Upper lobe of left lung (tissue), 6 donors: ENCODE data around the gene PCDH8. TPM values are rescaled to one million over a fixed set of nuclear protein-coding genes. Genes with fewer than 3 reads are reported as not detected.

Experiments used
- ATAC-seq, 2 donors: fragments of 200-7000 bp; cut with Tn5 transposase; one replicate each; pipeline ENCODE4 v1.9.1; 2022; ENCODE audit warnings: mild to moderate bottlenecking in 2 of 2, moderate library complexity in 2 of 2; ENCODE audit not compliant: low FRiP score in 2 of 2
- DNase-seq, 2 donors: peaks; one replicate each; pipeline ENCODE4 v3.0.0-alpha.2; 2019 to 2020
- H3K27ac ChIP-seq, 4 donors: fragments of 200-600 bp; sonication (generic); one replicate each; pipeline ENCODE4 v1.5.1; 2016 to 2019
- H3K27me3 ChIP-seq, 4 donors: fragments of 200-600 bp; sonication (generic); one replicate each; pipeline ENCODE4 v1.5.1; 2017 to 2019
- H3K36me3 ChIP-seq, 4 donors: fragments of 200-600 bp; sonication (generic); one replicate each; pipeline ENCODE4 v1.5.1; 2016 to 2019
- H3K4me1 ChIP-seq, 4 donors: fragments of 200-600 bp; sonication (generic); one replicate each; pipeline ENCODE4 v1.5.1; 2018 to 2019
- H3K4me3 ChIP-seq, 4 donors: fragments of 200-600 bp; sonication (generic); one replicate each; pipeline ENCODE4 v1.5.1; 2017 to 2019; ENCODE audit warnings: mild to moderate bottlenecking in 2 of 4, moderate library complexity in 1 of 4
- H3K9me3 ChIP-seq, 4 donors: fragments of 200-600 bp; sonication (generic); one replicate each; pipeline ENCODE4 v1.5.1; 2018 to 2019
- CTCF ChIP-seq, 6 experiments: fragments of 450-650 bp in 4 of 6; fragments of 200-600 bp in 2 of 6; sonication (generic) in 2 of 6; IDR thresholded peaks; one replicate each; pipeline ENCODE4 v1.5.1; 2016 to 2019; ENCODE audit warnings: antibody characterized with exemption in 6 of 6
- EP300 ChIP-seq, 4 donors: sonication (generic); formaldehyde crosslinking; IDR thresholded peaks; one replicate each; pipeline ENCODE4 v1.5.1; 2017; ENCODE audit warnings: antibody characterized with exemption in 4 of 4, control low read depth in 2 of 4
- POLR2A ChIP-seq, 4 donors: fragments of 450-650 bp; IDR thresholded peaks; one replicate each; pipeline ENCODE4 v1.5.1; 2016 to 2017; ENCODE audit warnings: antibody characterized with exemption in 4 of 4, mild to moderate bottlenecking in 2 of 4
- POLR2AphosphoS5 ChIP-seq, 2 donors: sonication (generic); formaldehyde crosslinking; IDR thresholded peaks; one replicate each; pipeline ENCODE4 v1.5.1; 2017; ENCODE audit warnings: antibody characterized with exemption in 2 of 2
- WGBS, 2 donors: methylation state at CpG; one replicate each; pipeline ENCODE4 v1.1.5; 2017 to 2018; 5-methylcytosine and 5-hydroxymethylcytosine counted together
- total RNA-seq, 6 donors: library from RNA; depleted of rRNA in 4 of 6; stranded (reverse); fragments of >200 nt in 4 of 6; gene quantifications; one replicate each; pipeline versions ENCODE4 v1.1.0 to v1.2.1, GENCODE V29; 2016 to 2021
- donor health status: DM: no; HTN: no; CAD: no; lungs with moderate emphysema.
- donor health status: DM: no; HTN: yes; CAD: no; lungs with severe emphysema.

The PCDH8 gene
- total RNA-seq, 6 donors from 2014 or later = not detected

- H3K4me1 ChIP-seq = peaks cover 4 to 34% (median 20%) of the 10 kb centered on the region in 4 donors
- WGBS, 2 donors = 3 to 10% methylated on average over 16 of the region's 16 CpGs
- peaks cover 0 to 5% (median 0%) of the 10 kb centered on the region in 4 donors for H3K9me3 ChIP-seq
- TF ChIP-seq POLR2AphosphoS5 (IDR thresholded peaks at IDR 0.05) (no peak), EP300 (IDR thresholded peaks at IDR 0.05) (no peak), POLR2A (IDR thresholded peaks at IDR 0.05) (no peak), CTCF (IDR thresholded peaks at IDR 0.05) (no peak)
- ATAC-seq = no peak
- H3K27ac ChIP-seq = no peak overlapping the region
- peaks cover 0 to 63% (median 39%) of the 10 kb centered on the region in 4 donors for H3K27me3 ChIP-seq
- H3K36me3 ChIP-seq = no peaks in the 10 kb centered on the region
- H3K4me3 ChIP-seq = no peak overlapping the region
- DNase-seq = no peak
These were observed 3.1 kb downstream of the PCDH8 start for GRCh38 chr13:52845334-52845761.

GRCh38 chr13:52844836-52845235 is 3.6 kb downstream of the PCDH8 start:
- DNase-seq (no peak), ATAC-seq (no peak)
- no peak overlapping the region for H3K27ac ChIP-seq
- no peaks in the 10 kb centered on the region for H3K36me3 ChIP-seq
- 49 to 67% methylated on average over 11 of the region's 11 CpGs for WGBS, 2 donors
- H3K9me3 ChIP-seq = peaks cover 0 to 5% (median 0%) of the 10 kb centered on the region in 4 donors
- H3K4me3 ChIP-seq = no peak overlapping the region
- peaks cover 4 to 29% (median 18%) of the 10 kb centered on the region in 4 donors for H3K4me1 ChIP-seq
- peaks cover 0 to 58% (median 37%) of the 10 kb centered on the region in 4 donors for H3K27me3 ChIP-seq
- TF ChIP-seq POLR2AphosphoS5 (IDR thresholded peaks at IDR 0.05) (no peak), EP300 (IDR thresholded peaks at IDR 0.05) (no peak)

GRCh38 chr13:52842441-52842840 is 6.0 kb downstream of the PCDH8 start:
- peak in 1 of 2 donors; percentile 29 for DNase-seq
- Histone ChIP-seq H3K27me3 (peaks cover 0 to 34% (median 26%) of the 10 kb centered on the region in 4 donors), H3K36me3 (no peaks in the 10 kb centered on the region), H3K9me3 (no peaks in the 10 kb centered on the region), H3K4me1 (peaks cover 4 to 22% (median 17%) of the 10 kb centered on the region in 4 donors), H3K27ac (no peak overlapping the region), H3K4me3 (no peak overlapping the region)
- no peak for ATAC-seq
- TF ChIP-seq POLR2A (IDR thresholded peaks at IDR 0.05) (no peak), CTCF (IDR thresholded peaks at IDR 0.05) (no peak), EP300 (IDR thresholded peaks at IDR 0.05) (no peak), POLR2AphosphoS5 (IDR thresholded peaks at IDR 0.05) (no peak)
- 77 to 84% methylated on average over 10 of the region's 10 CpGs for WGBS, 2 donors

- DNase-seq = no peak
- no peak for ATAC-seq
- Histone ChIP-seq H3K27me3 (peaks cover 0 to 10% (median 7%) of the 10 kb centered on the region in 4 donors), H3K4me3 (no peak overlapping the region), H3K36me3 (no peaks in the 10 kb centered on the region), H3K4me1 (no peaks in the 10 kb centered on the region), H3K27ac (no peak overlapping the region), H3K9me3 (no peaks in the 10 kb centered on the region)
- WGBS, 2 donors = 61 to 83% methylated on average over 6 of the region's 6 CpGs
- TF ChIP-seq POLR2A (IDR thresholded peaks at IDR 0.05) (no peak), EP300 (IDR thresholded peaks at IDR 0.05) (no peak)
These were observed 8.4 kb downstream of the PCDH8 start for GRCh38 chr13:52840066-52840465.

- H3K27me3 ChIP-seq = peaks cover 0 to 2% (median 0%) of the 10 kb centered on the region in 4 donors
- H3K27ac ChIP-seq = no peak overlapping the region
- DNase-seq = no peak
- no peaks in the 10 kb centered on the region for H3K9me3 ChIP-seq
- TF ChIP-seq EP300 (IDR thresholded peaks at IDR 0.05) (no peak), CTCF (IDR thresholded peaks at IDR 0.05) (no peak), POLR2A (IDR thresholded peaks at IDR 0.05) (no peak), POLR2AphosphoS5 (IDR thresholded peaks at IDR 0.05) (no peak)
- no peak for ATAC-seq
- H3K36me3 ChIP-seq = no peaks in the 10 kb centered on the region
- no peaks in the 10 kb centered on the region for H3K4me1 ChIP-seq
- 43 to 48% methylated on average over 6 of the region's 6 CpGs for WGBS, 2 donors
- H3K4me3 ChIP-seq = no peak overlapping the region
These were observed 9.9 kb downstream of the PCDH8 start for GRCh38 chr13:52838433-52839107.

- Histone ChIP-seq H3K4me3 (no peak overlapping the region), H3K27me3 (no peaks in the 10 kb centered on the region), H3K27ac (no peak overlapping the region), H3K4me1 (no peaks in the 10 kb centered on the region), H3K36me3 (no peaks in the 10 kb centered on the region), H3K9me3 (no peaks in the 10 kb centered on the region)
- TF ChIP-seq POLR2AphosphoS5 (IDR thresholded peaks at IDR 0.05) (no peak), CTCF (IDR thresholded peaks at IDR 0.05) (no peak), POLR2A (IDR thresholded peaks at IDR 0.05) (no peak), EP300 (IDR thresholded peaks at IDR 0.05) (no peak)
- ATAC-seq = no peak
- no peak for DNase-seq
- WGBS, 2 donors = 37 to 50% methylated on average over 2 of the region's 2 CpGs
These were observed 10.6 kb downstream of the PCDH8 start for GRCh38 chr13:52837850-52838249.
